GM19023 (cell line): Measurements from ENCODE around the gene MAPK4.
A peak's percentile ranks its signal among the peaks of the same experiment; 100 is the strongest.
"Not testable (repeated sequence)": the region's sequence is repeated elsewhere in the genome, so short reads cannot be mapped to it uniquely, and the experiment has no call there.

Experiments
- ATAC-seq: cut with Tn5 transposase; IDR thresholded peaks from one replicate; pipeline ENCODE4 v1.9.1; 2021; ENCODE audit warnings: mild to moderate bottlenecking, moderate library complexity; ENCODE audit not compliant: unreplicated experiment

The MAPK4 gene

DNA sequence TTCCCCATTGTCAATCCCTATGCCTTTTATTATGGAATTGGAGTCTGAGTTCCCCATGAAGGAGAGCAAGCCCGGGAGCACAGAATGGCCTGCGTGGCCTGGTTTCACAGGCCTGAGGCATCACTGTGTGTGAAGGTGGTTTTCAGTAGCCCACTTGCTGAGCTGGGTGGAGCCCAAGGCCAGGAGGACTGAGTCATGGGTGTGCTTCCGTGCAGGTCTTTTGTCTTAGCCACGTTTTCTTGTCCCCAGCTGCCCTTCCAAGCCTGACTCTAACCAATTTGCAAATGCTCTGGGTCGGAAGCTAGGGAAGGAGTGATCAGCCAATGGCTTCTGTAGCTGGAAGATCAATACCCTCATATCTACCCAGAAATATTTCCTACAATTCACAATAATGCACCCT is 119.2 kb downstream of the MAPK4 start:
- no peak for ATAC-seq

GRCh38 chr18:50679656-50680055 is 119.8 kb downstream of the MAPK4 start:
- ATAC-seq: no peak

DNA sequence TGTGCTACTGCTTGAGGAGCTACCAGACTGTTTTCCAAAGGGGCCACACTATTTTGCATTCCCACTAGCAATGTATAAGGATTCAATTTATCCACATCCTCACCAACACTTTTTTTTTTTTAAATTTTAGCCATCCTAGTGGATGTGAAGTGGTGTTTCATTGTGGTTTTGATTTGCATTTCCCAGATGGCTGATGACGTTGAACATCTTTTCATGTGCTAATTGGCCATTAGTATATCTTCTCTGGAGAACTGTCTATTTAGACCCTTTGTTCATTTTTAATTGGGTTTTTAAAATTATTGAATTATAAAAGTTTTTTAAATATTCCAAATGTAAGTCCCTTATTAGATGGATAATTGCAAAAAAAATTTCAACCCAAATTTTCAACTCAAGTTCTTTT is 121.1 kb downstream of the MAPK4 start:
- ATAC-seq: no peak

DNA sequence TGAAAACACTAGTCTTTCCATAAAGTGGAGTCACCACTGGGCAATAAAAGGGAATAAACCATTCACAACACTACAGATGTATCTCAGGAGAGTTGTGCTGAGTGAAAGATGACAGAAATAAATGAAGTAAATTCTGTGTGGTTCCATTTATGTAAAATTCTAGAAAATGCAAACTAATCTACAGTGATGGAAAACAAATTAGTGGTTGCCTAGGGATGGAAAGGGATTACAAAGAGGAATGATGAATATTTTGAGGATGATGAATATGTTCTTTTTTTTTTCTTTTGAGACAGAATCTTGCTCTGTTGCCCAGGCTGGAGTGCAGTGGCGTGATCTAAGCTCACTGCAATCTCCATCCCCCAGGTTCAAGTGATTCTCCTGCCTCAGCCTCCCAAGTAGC is 123.0 kb downstream of the MAPK4 start:
- ATAC-seq: no peak

GRCh38 chr18:50686409-50686808 is 126.5 kb downstream of the MAPK4 start:
- no peak for ATAC-seq

DNA sequence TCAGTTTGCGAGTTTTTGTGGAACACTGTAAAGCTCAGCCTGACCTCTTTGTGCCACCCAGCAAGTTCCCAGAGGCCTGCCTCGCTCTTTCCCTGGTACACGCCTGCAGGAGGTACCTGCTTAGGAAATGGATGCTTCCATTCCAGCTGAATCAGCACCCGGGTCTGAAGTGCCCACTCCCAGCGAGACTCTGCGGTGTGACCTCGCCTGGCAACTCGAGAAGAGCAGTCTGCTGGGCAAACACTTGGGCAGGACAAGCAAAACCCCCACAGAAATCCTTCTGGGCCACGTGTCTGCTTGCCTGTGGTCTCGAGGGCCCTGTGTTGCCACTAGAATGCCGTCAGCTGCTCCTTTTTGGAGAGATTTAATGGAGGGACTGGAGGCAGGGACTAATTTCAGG is 127.6 kb downstream of the MAPK4 start:
- ATAC-seq: no peak

- ATAC-seq: no peak
These were observed 129.7 kb downstream of the MAPK4 start for GRCh38 chr18:50689578-50689977.

- ATAC-seq: no peak
These were observed 134.3 kb downstream of the MAPK4 start for GRCh38 chr18:50694147-50694546.

- ATAC-seq: no peak
These were observed 135.7 kb downstream of the MAPK4 start for GRCh38 chr18:50695431-50696176.

DNA sequence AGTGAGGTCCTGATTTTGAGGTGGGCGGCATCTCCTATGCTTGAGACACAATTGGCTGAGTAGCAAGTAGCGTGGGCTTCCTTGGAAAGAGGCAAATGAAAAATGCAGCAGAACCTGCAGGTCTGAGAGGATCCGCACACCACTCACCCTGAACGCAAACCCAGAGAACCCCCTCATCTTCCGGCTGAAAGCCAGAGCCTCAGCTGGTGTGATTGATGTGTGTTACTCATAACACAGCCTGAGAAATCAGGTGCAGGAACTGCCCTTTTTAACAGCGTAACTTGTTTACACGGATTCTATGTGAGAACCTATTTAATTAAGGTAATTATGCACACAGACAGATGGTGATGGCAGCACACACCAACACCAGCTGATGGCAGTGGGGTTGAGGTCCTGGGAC is 136.5 kb downstream of the MAPK4 start:
- ATAC-seq: no peak

- ATAC-seq: peak; percentile 53
These were observed 137.0 kb downstream of the MAPK4 start for GRCh38 chr18:50696929-50697328.

- ATAC-seq: peak; percentile 24
These were observed 137.6 kb downstream of the MAPK4 start for GRCh38 chr18:50697509-50697908.

- ATAC-seq: no peak
These were observed 140.6 kb downstream of the MAPK4 start for GRCh38 chr18:50700245-50701165.

- ATAC-seq: no peak
These were observed 144.6 kb downstream of the MAPK4 start for GRCh38 chr18:50704357-50704940.

- ATAC-seq: no peak
These were observed 146.3 kb downstream of the MAPK4 start for GRCh38 chr18:50706199-50706598.

DNA sequence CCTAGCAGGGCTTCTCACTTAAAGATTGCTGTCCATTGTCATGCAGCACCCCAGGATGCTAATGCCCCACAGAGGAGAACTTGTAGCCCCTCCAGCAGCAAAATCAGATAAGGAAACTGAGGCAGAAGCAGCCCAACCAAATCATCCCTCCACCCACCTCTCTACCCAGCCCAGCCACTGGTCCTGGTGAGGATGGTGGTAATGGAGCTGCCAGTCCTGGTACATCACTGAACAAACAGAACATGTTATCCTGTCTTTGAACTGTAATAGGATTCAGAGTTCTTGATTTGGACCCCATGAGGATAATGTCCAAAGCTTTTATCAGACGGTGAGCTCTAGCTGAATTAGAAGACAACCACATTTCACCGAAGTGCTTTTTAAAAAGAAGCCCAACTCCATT is 146.8 kb downstream of the MAPK4 start:
- no peak for ATAC-seq

- ATAC-seq: not testable (repeated sequence)
These were observed 147.4 kb downstream of the MAPK4 start for GRCh38 chr18:50707297-50707696.

GRCh38 chr18:50707855-50708469 is 148.1 kb downstream of the MAPK4 start:
- ATAC-seq: no peak

DNA sequence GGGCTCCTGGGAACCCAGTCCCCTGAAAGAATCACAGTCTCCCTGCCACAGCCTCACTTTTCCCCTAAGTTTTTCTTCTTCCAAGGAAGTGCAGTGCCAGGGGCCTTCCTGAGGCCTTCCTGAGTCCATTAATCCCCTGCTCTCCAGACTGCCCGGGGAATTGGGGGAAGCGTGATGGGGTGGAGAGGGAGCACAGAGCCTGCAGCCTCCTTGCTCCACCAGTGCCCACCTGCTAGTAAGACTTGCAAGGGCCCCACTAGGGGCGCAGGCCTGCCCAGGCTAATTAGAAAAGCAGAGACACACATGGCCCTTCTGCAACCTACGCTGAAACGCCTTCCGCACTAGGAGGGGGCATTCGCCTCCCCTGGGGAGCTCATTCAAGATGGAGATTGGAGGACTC is 149.3 kb downstream of the MAPK4 start:
- ATAC-seq: no peak

DNA sequence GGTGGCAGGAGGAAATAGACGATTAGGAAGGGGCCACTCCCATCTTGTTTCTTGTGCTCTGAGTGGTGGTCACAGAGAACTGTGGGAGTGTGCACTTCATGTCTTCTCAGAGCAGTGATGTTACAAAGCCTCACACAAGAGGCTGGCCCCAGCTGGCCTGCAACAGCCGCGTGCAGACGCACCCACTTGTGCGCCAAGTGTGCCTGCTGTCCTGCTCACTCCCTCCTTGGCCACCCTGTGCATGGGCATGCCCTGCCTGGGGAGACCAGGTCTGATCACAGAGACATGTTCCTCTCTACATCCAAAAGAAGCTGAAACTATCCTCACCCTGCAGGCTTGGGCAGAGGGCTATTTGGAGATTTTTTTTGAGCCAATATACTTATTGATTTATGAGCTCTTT is 151.5 kb downstream of the MAPK4 start:
- ATAC-seq: no peak

GRCh38 chr18:50715919-50716318 is 156.0 kb downstream of the MAPK4 start:
- no peak for ATAC-seq
